ENCODE data around the gene PROCA1.

Gene PROCA1

GRCh38 chr17:28689011-28689410 is 22.7 kb downstream of the PROCA1 start:
- Mint-ChIP-seq H3K4me3 (no peak overlapping the region), H3K36me3 (ENCODE audit: low read depth) (peaks cover 79% of the 10 kb centered on the region), H3K27me3 (ENCODE audit: low read depth) (no peaks in the 10 kb centered on the region), H3K4me1 (no peaks in the 10 kb centered on the region), H3K9me3 (no peaks in the 10 kb centered on the region), H3K27ac (no peak overlapping the region)
- no peak for TF ChIP-seq CTCF (IDR thresholded peaks at IDR 0.05; ENCODE audit: unreplicated experiment in 3 of 3)

DNA sequence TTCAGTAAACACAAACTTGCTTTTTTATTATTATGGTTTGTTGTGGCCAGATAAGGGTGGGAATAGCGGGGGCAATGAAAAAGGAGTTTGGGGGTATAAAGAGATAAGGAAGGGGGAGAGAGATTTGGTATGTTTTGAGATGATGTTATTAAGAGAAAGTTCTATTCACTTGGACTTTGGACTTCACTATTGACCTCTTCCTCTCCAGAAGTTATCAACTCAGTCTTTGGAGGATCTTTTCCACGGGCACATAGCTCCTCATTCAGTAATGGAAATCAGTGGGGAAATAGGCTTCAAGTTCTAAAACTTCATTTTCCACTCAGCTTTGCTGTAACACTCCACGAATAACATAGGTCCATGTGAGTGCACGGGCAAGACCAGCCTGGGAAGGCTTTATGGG is 23.2 kb downstream of the PROCA1 start:
- Mint-ChIP-seq H3K9me3 (no peaks in the 10 kb centered on the region), H3K4me3 (no peak overlapping the region), H3K36me3 (ENCODE audit: low read depth) (peaks cover 77% of the 10 kb centered on the region), H3K4me1 (no peaks in the 10 kb centered on the region), H3K27ac (no peak overlapping the region), H3K27me3 (ENCODE audit: low read depth) (no peaks in the 10 kb centered on the region)
- TF ChIP-seq CTCF (IDR thresholded peaks at IDR 0.05; ENCODE audit: unreplicated experiment in 3 of 3) = no peak

GRCh38 chr17:28686296-28686695 is 25.4 kb downstream of the PROCA1 start:
- no peak for TF ChIP-seq CTCF (IDR thresholded peaks at IDR 0.05; ENCODE audit: unreplicated experiment in 3 of 3)
- Mint-ChIP-seq H3K4me1 (no peaks in the 10 kb centered on the region), H3K4me3 (no peak overlapping the region), H3K27ac (no peak overlapping the region), H3K27me3 (ENCODE audit: low read depth) (no peaks in the 10 kb centered on the region), H3K36me3 (ENCODE audit: low read depth) (peaks cover 88% of the 10 kb centered on the region), H3K9me3 (no peaks in the 10 kb centered on the region)

GRCh38 chr17:28685366-28685765 is 26.3 kb downstream of the PROCA1 start:
- Mint-ChIP-seq H3K27me3 (ENCODE audit: low read depth) (no peaks in the 10 kb centered on the region), H3K27ac (no peak overlapping the region), H3K4me1 (no peaks in the 10 kb centered on the region), H3K4me3 (no peak overlapping the region), H3K9me3 (no peaks in the 10 kb centered on the region), H3K36me3 (ENCODE audit: low read depth) (peaks cover 85% of the 10 kb centered on the region)
- TF ChIP-seq CTCF (IDR thresholded peaks at IDR 0.05; ENCODE audit: unreplicated experiment in 3 of 3) = no peak

DNA sequence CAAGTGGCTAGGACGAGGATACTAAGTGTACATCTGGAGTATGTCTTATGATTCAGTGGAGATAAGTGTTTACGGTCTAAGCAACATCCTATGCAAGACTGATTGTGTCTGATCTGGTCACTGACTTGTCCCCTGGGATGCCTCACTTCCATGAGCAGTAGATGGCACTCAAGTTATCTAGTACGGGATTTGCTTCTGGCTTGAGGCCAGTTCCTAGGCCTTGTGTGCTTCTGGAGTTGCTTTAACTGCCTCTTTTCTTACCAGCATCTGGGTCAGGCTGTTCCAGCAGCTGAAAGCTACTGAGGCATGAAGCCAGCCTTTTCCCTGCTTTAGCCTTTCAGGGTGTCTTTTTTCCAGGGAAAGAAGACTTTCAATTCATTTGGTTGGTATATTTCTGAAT is 26.7 kb downstream of the PROCA1 start:
- H3K9me3 Mint-ChIP-seq = no peaks in the 10 kb centered on the region
- TF ChIP-seq CTCF (IDR thresholded peaks at IDR 0.05; ENCODE audit: unreplicated experiment in 3 of 3) = peak; percentile 14 to 30 (median 17)
- H3K4me1 Mint-ChIP-seq = no peaks in the 10 kb centered on the region
- H3K36me3 Mint-ChIP-seq (ENCODE audit: low read depth) = peaks cover 81% of the 10 kb centered on the region
- no peaks in the 10 kb centered on the region for H3K27me3 Mint-ChIP-seq (ENCODE audit: low read depth)
- no peak overlapping the region for H3K27ac Mint-ChIP-seq
- no peak overlapping the region for H3K4me3 Mint-ChIP-seq

- Mint-ChIP-seq H3K27ac (no peak overlapping the region), H3K27me3 (ENCODE audit: low read depth) (no peaks in the 10 kb centered on the region), H3K36me3 (ENCODE audit: low read depth) (peaks cover 70% of the 10 kb centered on the region), H3K4me1 (no peaks in the 10 kb centered on the region), H3K9me3 (no peaks in the 10 kb centered on the region), H3K4me3 (no peak overlapping the region)
- no peak for TF ChIP-seq CTCF (IDR thresholded peaks at IDR 0.05; ENCODE audit: unreplicated experiment in 3 of 3)
Measured at GRCh38 chr17:28682655-28683054, 29.0 kb downstream of the PROCA1 start.
